Measurements from ENCODE around the gene PFDN6. TPM values are rescaled to one million over a fixed set of nuclear protein-coding genes. Genes with fewer than 3 reads are reported as not detected.

The PFDN6 gene
- total and polyA plus RNA-seq, 3 donors from 2014 or later, result 45.5 to 123 (median 56.2) TPM

- peak overlapping the region; percentile 94 to 98 for H3K27ac ChIP-seq
- peak overlapping the region; percentile 68 to 72 for H3K4me3 ChIP-seq
- H3K4me1 ChIP-seq, result peaks cover 21% of the 10 kb centered on the region
- H3K27me3 ChIP-seq, result no peaks in the 10 kb centered on the region
- DNase-seq, result no peak
- 0% methylated on average over 18 of the region's 18 CpGs for WGBS, 2 donors
- intact Hi-C loops (cut with DNase I; ENCODE audit: low total_unique reads), result no loop called here
- TF ChIP-seq, protein P1, sequence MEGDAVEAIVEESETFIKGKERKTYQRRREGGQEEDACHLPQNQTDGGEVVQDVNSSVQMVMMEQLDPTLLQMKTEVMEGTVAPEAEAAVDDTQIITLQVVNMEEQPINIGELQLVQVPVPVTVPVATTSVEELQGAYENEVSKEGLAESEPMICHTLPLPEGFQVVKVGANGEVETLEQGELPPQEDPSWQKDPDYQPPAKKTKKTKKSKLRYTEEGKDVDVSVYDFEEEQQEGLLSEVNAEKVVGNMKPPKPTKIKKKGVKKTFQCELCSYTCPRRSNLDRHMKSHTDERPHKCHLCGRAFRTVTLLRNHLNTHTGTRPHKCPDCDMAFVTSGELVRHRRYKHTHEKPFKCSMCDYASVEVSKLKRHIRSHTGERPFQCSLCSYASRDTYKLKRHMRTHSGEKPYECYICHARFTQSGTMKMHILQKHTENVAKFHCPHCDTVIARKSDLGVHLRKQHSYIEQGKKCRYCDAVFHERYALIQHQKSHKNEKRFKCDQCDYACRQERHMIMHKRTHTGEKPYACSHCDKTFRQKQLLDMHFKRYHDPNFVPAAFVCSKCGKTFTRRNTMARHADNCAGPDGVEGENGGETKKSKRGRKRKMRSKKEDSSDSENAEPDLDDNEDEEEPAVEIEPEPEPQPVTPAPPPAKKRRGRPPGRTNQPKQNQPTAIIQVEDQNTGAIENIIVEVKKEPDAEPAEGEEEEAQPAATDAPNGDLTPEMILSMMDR (IDR thresholded peaks at IDR 0.05), result no peak
- TF ChIP-seq POLR2A (IDR thresholded peaks at IDR 0.05), result no peak
- H3K9me3 ChIP-seq, result no peaks in the 10 kb centered on the region
- H3K36me3 ChIP-seq (ENCODE audit: low read depth, missing control alignments), result no peaks in the 10 kb centered on the region
Measured at GRCh38 chr6:33248643-33248931, 40.8 kb upstream of the PFDN6 start.

DNA sequence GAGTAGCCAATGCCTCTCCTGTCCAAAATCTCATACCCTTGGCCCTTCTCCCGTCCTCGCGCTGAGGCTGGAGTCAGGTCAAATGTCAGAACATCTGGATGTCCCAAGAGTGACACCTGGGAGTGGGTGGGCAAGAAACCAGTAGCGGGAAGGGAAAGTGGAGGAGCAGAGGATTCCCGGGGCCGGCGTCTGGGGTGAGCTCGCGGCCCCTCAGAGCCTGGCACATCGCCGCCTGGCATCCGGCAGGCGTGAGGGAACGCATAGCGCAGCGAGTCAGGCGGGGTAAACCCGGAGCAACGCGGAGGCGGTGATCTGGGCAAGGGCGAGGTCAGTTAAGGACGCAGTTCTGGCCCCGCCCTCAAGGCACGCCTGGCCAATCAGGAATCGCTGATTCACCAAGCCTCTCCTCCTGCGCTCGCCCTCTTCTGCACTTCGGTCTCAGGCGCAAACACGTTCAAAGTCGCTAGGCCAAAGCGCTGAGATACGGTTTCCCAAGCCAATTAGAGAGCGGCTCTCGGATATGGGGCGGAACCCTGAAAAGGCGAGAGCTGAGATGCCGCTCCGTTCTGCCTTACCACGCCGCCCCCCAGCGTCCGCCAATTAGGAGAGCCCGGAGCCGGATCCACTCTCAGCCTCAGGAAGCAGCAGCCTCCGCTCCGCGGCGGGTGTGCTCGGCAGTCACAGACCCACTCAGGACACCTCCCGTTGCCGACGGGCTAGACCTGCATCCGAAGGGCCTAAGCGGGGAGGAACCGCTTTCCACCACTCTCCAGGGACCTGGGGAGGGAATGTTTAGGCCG, 40.3 kb upstream of the PFDN6 start:
- Histone ChIP-seq H3K4me1 (peaks cover 21% of the 10 kb centered on the region), H3K36me3 (ENCODE audit: low read depth, missing control alignments) (no peaks in the 10 kb centered on the region), H3K9me3 (no peaks in the 10 kb centered on the region), H3K27ac (peak overlapping the region; percentile 94 to 98), H3K27me3 (no peaks in the 10 kb centered on the region), H3K4me3 (peak overlapping the region; percentile 68 to 72)
- intact Hi-C loops (cut with DNase I; ENCODE audit: low total_unique reads), result no loop called here
- 0 to 1% methylated on average over 48 to 58 of the region's 58 CpGs for WGBS, 2 donors
- TF ChIP-seq POLR2A (IDR thresholded peaks at IDR 0.05), result no peak
- TF ChIP-seq, protein P1 (IDR thresholded peaks at IDR 0.05), result peak in 1 of 3 experiments; percentile 14
- peak; percentile 99 for DNase-seq

GRCh38 chr6:33249732-33250630, 39.4 kb upstream of the PFDN6 start:
- DNase-seq, result no peak
- H3K4me3 ChIP-seq, result peak overlapping the region; percentile 68 to 72
- TF ChIP-seq POLR2A (IDR thresholded peaks at IDR 0.05), result no peak
- TF ChIP-seq, protein P1 (IDR thresholded peaks at IDR 0.05), result no peak

DNA sequence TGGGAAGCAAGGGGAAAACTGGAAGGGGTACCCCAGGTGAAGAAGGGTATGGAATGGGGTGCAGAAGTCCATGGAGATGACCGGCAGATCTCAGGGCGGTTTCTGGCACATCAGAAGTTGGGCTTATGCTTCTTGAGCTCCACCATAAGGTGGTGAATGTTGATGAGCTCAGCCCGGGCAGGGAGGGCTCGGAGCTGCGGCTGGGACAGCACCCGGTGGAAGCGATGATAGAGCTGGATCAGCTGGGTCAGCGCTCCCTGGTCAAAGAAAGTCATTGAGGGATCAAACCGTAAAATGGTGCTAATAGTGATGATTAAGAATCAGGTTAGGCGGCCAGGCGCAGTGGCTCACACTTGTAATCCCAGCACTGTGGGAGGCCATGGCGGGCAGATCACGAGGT, 38.7 kb upstream of the PFDN6 start:
- Histone ChIP-seq H3K9me3 (no peaks in the 10 kb centered on the region), H3K4me3 (no peak overlapping the region), H3K36me3 (ENCODE audit: low read depth, missing control alignments) (no peaks in the 10 kb centered on the region), H3K4me1 (peaks cover 21% of the 10 kb centered on the region), H3K27me3 (no peaks in the 10 kb centered on the region), H3K27ac (peak overlapping the region in 1 of 2 donors; percentile 98)
- no peak for DNase-seq
- intact Hi-C loops (cut with DNase I; ENCODE audit: low total_unique reads), result no loop called here
- 92 to 93% methylated on average over 13 of the region's 13 CpGs for WGBS, 2 donors
- TF ChIP-seq, protein P1 (IDR thresholded peaks at IDR 0.05), result no peak
- no peak for TF ChIP-seq POLR2A (IDR thresholded peaks at IDR 0.05)

More at GRCh38 chr6:33249732-33250630, 39.4 kb upstream of the PFDN6 start:
- no peaks in the 10 kb centered on the region for H3K27me3 ChIP-seq
- H3K9me3 ChIP-seq, result no peaks in the 10 kb centered on the region
- H3K27ac ChIP-seq, result peak overlapping the region; percentile 94 to 98
- H3K4me1 ChIP-seq, result peaks cover 21% of the 10 kb centered on the region
- intact Hi-C loops (cut with DNase I; ENCODE audit: low total_unique reads), result no loop called here
- no peaks in the 10 kb centered on the region for H3K36me3 ChIP-seq (ENCODE audit: low read depth, missing control alignments)
- WGBS, 2 donors, result 6 to 19% methylated on average over 5 to 15 of the region's 15 CpGs

Data from testis (tissue), 3 donors.